ENCODE data around the gene EHD1. TPM values are rescaled to one million over a fixed set of nuclear protein-coding genes. Genes with fewer than 3 reads are reported as not detected.

The EHD1 gene
- total RNA-seq, 1 donor: 183 TPM

GRCh38 chr11:64805481-64805880 lies 72.9 kb downstream of the EHD1 start:
- Histone ChIP-seq H3K4me3 (ENCODE audit: low read length) (no peak overlapping the region), H3K4me1 (ENCODE audit: insufficient read depth, low read length) (peaks cover 42% of the 10 kb centered on the region), H3K9me3 (ENCODE audit: low read depth, low read length) (no peaks in the 10 kb centered on the region), H3K27me3 (ENCODE audit: insufficient read depth, low read length) (no peaks in the 10 kb centered on the region)

GRCh38 chr11:64804346-64805210 lies 73.8 kb downstream of the EHD1 start:
- Histone ChIP-seq H3K4me3 (ENCODE audit: low read length) (no peak overlapping the region), H3K4me1 (ENCODE audit: insufficient read depth, low read length) (peaks cover 47% of the 10 kb centered on the region), H3K27me3 (ENCODE audit: insufficient read depth, low read length) (no peaks in the 10 kb centered on the region), H3K9me3 (ENCODE audit: low read depth, low read length) (no peaks in the 10 kb centered on the region)

GRCh38 chr11:64803846-64804345 lies 74.5 kb downstream of the EHD1 start:
- Histone ChIP-seq H3K9me3 (ENCODE audit: low read depth, low read length) (no peaks in the 10 kb centered on the region), H3K27me3 (ENCODE audit: insufficient read depth, low read length) (no peaks in the 10 kb centered on the region), H3K4me3 (ENCODE audit: low read length) (peak overlapping the region; percentile 57), H3K4me1 (ENCODE audit: insufficient read depth, low read length) (peaks cover 47% of the 10 kb centered on the region)

GRCh38 chr11:64803158-64803845 lies 75.1 kb downstream of the EHD1 start, which contains the start of gene MAP4K2:
TSS of gene MAP4K2 (minus strand) at chr11:64803214. CDS start at chr11:64803149, 65 bp downstream.
- Histone ChIP-seq H3K4me3 (ENCODE audit: low read length) (peak within 1 kb of the TSS; percentile 57), H3K9me3 (ENCODE audit: low read depth, low read length) (no peaks in the 10 kb centered on the region), H3K4me1 (ENCODE audit: insufficient read depth, low read length) (peaks cover 47% of the 10 kb centered on the region), H3K27me3 (ENCODE audit: insufficient read depth, low read length) (no peaks in the 10 kb centered on the region)

GRCh38 chr11:64802370-64803157 lies 75.9 kb downstream of the EHD1 start:
- Histone ChIP-seq H3K9me3 (ENCODE audit: low read depth, low read length) (no peaks in the 10 kb centered on the region), H3K27me3 (ENCODE audit: insufficient read depth, low read length) (no peaks in the 10 kb centered on the region), H3K4me1 (ENCODE audit: insufficient read depth, low read length) (peaks cover 47% of the 10 kb centered on the region), H3K4me3 (ENCODE audit: low read length) (peak overlapping the region; percentile 47)

Other genes starting within 250 kb of the EHD1 start
- 0.73 TPM for gene NRXN2, start 155.4 kb downstream of the EHD1 start, total RNA-seq
- gene RASGRP2, start 134.5 kb downstream of the EHD1 start, total RNA-seq: 126 TPM
- gene PYGM, start 118.6 kb downstream of the EHD1 start, total RNA-seq: 4.8 TPM
- gene SF1, start 100.1 kb downstream of the EHD1 start, total RNA-seq: 773 TPM
- 41.6 TPM for gene MAP4K2, start 75.4 kb downstream of the EHD1 start, total RNA-seq
- gene MEN1, start 68.1 kb downstream of the EHD1 start, total RNA-seq: 4.0 TPM
- gene CDC42BPG, start 34.0 kb downstream of the EHD1 start, total RNA-seq: 1.7 TPM
- 80.2 TPM for gene ATG2A, start 38.6 kb upstream of the EHD1 start, total RNA-seq
- 5.8 TPM for gene PPP2R5B, start 46.1 kb upstream of the EHD1 start, total RNA-seq
- gene GPHA2, start 57.3 kb upstream of the EHD1 start, total RNA-seq: not detected
- gene MAJIN, start 93.5 kb upstream of the EHD1 start, total RNA-seq: not detected
- gene BATF2, start 118.3 kb upstream of the EHD1 start, total RNA-seq: not detected
- 14.2 TPM for gene ARL2, start 135.5 kb upstream of the EHD1 start, total RNA-seq
- gene SNX15, start 148.8 kb upstream of the EHD1 start, total RNA-seq: 12.9 TPM
- gene SAC3D1, start 162.6 kb upstream of the EHD1 start, total RNA-seq: 0.52 TPM
- gene NAALADL1, start 179.9 kb upstream of the EHD1 start, total RNA-seq: 6.6 TPM
- gene CDCA5, start 205.4 kb upstream of the EHD1 start, total RNA-seq: not detected
- gene ZFPL1, start 205.6 kb upstream of the EHD1 start, total RNA-seq: 17.6 TPM
- gene VPS51, start 217.6 kb upstream of the EHD1 start, total RNA-seq: 397 TPM
- gene TM7SF2, start 233.3 kb upstream of the EHD1 start, total RNA-seq: 9.1 TPM
- 5.7 TPM for gene ZNHIT2, start 239.1 kb upstream of the EHD1 start, total RNA-seq
- 338 TPM for gene FAU, start 243.5 kb upstream of the EHD1 start, total RNA-seq
- 40.7 TPM for gene MRPL49, start 243.7 kb upstream of the EHD1 start, total RNA-seq

Measured in mononuclear cell (primary cell).